ENCODE measurements around the gene RALGPS1. TPM values are rescaled to one million over a fixed set of nuclear protein-coding genes. Genes with fewer than 3 reads are reported as not detected.

RALGPS1 gene
- polyA plus RNA-seq, 1 donor: 6.7 TPM

DNA sequence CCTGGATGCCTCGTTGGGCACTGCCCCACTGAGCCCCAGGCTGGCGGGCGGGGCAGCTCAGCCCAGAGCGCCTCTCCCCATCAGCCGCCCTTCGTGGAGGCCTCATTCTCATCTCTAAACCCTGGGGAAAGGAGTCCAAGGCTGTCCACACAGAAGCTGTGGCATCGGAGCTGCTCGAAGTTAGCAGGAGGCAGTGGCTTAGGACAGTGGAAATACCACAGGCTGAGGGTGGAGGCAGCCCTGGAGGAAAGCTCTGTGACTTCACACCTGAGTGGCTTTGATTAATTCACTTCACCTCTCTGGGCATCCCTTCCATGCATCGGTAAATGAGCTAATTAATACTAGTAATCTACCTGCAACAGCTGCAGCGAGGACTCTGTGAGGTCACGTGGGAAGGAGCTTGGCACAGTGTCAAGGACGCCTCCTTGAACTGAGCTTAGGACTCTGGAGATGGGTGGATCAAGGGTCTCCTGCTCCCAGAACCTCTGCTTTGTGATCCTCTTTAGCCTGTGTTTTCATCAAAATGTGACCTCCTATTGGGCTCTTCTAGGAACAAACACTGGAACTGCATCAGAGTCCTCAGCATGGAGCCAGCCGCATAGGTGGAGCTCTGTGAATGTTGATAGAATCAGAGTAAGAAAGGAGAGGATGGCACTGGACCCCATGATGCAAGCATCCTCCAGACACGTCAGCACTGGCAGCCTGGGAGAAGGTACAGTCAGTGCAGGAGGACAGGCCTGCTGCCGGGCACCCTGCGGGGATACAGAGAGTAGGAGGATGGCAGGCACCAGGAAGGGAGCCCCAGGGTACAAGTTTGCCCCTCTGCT is 208.7 kb downstream of the RALGPS1 start:
- peak; percentile 66 for DNase-seq

DNA sequence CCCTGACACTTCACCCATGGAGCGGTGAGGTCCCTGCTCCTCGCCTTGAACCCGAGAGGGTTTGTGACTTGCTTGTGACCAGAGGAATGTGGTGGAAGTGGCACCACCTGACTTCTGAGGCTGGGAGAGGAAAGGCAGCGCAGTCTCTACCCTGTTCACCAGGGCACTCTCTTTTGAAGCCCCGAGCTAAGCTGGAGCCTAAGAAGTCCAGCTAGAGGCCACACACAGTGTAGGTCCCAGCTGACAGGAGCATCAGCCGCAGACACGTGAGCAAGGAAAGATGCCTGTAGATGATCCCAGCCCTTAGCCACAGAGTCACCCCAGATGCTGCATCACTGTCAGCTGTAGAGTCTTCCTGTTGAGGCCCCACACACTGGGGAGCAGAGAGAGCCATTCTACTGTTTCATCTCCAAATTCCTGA is 209.5 kb downstream of the RALGPS1 start:
- DNase-seq: no peak

DNA sequence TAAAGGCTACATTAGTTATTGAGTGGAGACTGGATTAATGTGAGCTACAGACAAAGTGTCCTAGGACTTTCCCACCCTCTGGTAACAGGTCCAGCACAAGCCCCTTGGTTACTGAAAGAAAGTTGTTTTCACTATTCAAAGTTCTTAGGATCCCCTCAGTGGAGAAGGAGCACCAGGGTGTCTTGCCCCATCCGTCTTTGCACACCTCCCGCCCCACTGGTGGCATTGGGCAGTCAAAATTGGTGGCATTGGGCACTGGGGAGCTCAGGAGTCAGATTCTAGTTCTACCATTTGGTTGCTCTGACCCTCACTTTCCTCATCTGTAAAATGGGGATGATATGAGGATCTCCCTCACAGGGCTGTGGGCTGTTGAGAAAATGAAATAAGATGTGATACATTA is 210.2 kb downstream of the RALGPS1 start:
- no peak for DNase-seq

DNA sequence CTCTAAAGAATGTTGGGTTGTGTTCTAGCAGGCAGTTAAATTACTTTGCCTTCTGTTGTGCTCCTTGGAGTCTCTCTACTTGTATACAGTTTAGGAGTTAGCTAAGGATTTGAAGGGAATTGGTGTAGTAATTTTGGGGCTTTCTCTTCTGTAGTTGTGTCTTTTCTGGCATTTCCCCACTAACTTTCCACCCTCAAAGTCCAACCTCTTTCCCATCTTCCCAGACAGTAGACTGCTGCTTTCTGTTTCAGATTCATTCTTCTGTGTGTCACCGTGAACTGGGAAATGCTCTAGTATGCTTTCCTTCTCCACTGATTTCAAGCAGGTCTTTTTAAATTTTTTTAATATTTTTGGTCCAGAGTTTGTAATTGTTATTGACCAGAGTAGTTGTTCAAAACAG is 212.4 kb downstream of the RALGPS1 start:
- DNase-seq: no peak

DNA sequence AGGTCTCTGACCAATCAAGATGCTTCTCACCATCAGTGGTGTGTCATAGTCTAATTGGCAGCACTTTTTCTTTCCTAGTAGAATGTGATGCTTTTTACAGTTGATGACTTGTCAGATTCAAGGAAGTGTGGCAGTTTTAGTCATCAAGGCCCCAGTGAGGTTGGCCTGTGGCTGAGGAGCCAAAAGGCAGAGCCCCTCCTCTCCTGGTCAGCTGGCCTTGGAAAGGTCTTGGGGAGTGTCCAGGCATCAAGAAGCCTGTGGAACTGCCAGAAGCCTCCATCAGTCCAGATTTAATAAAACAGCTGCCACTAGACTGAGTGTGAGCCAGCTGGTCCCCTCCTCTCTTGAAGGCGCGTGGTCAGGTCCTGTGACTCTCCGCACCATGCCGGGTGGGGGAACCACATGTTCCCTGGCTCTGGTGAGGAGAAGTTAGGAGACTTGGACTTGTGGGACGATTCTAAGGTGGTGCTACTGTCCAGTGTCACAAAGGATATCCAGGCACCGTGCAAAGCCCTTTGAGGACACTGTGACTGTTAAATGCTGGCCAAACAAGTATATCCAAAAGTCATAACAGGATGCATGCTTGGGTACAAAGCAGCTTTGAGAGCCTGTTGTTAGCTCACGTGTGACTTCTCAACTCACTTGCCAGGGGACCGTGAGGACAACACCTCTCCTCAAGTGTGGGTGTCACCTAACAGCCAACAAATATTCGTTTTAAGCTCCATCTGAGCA is 213.9 kb downstream of the RALGPS1 start:
- DNase-seq: peak; percentile 78

DNA sequence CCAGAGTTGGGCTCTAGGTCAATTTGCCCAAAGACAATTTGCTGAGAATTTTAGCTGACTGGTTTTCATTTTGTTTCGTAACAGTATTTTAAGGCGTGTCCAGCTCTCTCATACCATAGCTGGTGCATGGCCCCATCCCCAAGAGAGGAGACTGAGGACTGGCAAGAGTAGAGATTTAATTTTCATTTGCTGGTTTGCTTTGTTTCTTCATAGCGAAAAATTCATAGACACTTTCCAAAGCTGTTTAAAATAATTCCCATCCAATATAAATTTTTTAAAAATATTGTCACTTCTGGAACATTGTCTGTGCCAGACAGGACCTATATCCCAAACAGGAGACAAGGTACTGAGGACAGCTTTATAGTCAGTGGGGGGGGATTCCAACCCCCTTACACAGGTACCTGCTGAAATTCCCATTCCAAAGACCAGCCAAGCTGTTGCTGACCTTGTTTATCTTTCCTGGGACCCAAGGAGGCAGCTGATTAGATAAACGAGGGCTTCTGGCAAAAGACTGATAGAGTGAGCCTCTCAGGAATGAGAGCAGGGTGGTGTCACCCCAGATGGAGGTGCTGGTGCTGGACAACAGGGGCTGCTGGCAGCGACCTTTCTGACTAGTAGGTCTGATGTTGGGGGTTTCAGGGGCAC is 214.6 kb downstream of the RALGPS1 start:
- DNase-seq: no peak

DNA sequence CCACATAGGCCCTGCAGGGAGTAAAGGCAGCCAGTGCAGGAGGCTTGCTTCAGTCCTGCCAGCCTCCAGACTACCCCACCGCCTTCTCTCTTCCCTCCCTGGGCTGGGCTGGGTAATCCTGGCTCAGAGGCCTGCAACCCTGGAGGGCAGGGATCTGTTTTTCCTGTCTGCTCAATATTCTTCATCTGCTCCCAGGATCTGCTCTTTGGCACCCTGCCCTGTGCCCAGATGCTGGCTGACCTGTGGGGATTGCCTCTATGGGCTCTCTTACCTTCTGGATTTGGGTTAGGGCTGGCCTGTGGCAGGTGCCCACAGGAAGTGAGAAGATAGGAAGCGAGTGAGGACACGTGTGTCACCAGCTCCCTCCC is 215.1 kb downstream of the RALGPS1 start:
- DNase-seq: no peak

DNA sequence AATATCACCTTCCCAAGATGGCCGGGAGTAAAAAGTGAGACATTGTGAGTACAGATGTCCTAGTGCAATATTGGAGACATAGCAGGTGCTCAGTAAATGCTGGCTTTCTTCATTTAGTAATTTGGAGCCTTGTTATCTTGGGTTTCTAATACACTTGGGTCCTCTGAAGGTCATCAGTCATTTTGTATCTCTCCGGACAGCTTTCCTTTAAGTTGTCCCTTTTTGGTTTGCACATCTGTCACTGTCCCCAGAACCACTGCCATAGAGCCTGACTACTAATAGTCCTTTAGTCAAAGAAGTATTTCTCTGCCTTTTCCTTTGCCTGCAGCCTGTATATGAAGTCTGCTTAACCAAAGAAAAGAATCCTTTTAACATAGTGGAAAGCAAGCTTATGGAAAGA is 215.7 kb downstream of the RALGPS1 start:
- no peak for DNase-seq

DNA sequence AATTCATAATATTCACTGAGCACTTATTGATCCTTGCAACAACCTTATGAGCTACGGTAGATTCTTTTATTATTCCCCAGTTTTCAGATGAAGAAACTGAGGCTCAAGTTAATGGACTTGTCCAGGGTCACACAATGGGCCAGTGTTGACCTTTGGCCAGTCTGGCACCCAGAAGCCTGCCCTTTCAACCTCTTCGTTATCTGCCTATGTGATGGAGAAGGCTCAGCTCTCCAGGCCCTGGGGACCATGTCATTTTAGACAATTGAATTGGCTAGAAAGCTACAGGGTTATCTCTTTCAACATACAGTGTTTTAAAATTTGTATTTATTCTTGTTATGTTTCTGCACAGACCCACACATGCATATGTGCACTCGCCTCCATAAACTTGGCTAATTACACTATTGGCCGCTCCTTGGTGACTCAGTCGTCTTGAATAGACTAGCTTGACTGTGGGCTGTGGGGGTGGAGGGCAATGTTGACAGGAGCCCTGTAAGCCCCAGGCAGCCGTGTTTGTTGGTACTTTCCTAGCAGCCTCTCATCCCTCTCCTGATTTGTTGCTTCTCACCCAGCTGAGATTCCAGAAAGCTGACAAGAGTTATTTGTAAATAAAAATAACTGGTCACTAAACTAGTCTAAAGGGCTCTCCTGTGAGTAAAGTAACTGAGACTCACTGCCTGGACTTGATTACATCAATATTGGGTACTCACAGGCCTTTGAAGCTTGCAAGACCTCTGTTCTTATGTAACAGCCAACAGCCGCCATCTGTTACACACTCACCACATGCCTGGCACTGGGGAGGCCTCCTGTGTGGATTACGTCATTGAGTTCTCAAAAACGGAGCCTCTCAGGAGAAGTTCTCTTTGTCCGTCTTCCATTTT is 216.3 kb downstream of the RALGPS1 start:
- no peak for DNase-seq

DNA sequence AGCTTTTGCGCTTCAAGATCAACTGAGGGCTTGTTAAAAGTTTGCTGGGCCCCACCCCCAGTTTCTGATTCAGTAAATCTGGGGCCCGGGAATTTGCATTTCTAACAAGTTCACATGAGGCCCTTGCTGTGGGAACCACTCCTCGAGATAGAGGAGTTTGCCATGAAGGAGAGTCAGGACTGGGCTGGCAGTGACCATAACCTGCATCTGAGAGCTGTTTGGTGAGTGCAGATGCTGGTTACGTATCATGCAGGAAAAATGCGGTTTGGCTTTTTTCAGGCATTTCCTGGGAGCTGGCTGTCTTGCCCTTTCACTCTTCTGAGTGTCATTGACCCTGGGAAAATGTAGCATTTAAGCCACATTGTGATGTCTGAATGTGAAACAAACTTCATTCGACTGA is 217.3 kb downstream of the RALGPS1 start:
- no peak for DNase-seq

DNA sequence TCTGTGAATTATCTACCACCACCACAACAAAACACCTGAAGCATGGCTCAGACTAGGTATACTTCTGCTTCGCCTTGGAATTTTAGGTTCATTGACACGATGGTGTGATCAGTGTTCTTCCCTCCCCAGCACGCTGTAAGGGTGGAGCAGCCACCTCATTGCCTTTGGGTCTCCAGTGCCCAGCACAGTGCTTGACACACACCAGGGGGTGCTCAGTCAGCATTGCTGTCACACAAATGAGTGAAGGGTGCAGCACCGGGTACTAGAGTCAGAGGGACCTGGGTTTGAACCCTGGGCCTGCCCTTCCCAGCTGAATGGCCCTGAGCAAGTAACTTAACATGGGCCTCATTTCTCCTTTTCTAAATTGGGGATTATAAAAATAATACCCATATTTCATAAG is 217.8 kb downstream of the RALGPS1 start:
- DNase-seq: no peak

DNA sequence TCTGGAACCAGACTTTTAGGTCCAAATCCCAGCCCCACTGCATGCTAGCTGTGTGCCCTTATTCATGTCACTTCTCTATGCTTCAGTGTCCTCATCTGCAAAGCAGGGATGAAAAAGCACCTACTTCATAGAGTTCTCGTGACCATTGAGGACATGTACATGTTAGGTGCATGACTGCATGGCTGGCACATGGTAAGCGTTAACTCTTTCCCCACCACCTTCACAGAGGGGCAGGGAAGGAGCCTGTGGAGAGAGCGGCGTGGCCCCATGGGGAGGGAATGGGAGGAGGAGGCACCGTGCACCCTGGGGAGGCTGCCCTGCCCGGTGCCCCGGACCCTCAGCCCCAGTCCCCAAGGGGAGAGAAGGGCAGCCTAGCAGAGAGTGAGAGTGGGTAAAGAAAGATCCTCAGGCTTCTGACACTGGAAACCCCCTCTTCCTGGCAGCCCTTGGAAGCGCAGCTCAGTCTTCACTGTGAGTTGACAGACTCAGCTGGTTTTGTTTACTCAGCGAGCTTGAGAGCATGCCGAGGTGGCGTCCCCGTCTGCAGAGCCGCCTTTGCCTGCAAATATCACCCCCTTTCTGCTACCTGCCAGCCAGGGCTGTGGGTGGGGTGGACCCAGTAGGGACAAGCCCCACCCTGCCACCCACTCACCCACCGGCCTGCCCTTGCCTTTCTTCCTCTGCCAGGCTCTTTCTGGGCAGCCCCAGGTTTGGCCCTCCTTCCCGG is 218.5 kb downstream of the RALGPS1 start:
- DNase-seq: no peak

DNA sequence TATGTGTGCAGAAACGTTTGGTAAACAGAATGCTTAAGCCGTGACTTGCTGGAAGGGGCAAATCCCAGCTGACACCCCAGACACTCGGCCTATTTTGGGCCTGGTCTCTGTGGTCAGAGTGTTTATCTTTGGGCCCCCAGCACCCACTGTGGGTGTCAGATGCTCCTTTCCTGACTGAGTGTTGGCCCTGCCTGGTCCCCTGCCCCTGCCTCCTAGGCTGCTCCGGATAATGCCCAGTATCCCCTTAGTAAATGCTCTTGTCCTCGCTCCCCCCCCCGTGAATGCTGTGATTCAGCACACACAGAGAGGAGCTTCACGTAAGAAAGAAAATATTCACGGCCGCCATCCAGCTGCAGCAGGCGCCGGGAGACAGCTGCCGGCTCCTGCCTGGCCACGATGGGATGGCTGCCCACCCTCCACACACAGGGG is 219.2 kb downstream of the RALGPS1 start:
- peak; percentile 88 for DNase-seq

DNA sequence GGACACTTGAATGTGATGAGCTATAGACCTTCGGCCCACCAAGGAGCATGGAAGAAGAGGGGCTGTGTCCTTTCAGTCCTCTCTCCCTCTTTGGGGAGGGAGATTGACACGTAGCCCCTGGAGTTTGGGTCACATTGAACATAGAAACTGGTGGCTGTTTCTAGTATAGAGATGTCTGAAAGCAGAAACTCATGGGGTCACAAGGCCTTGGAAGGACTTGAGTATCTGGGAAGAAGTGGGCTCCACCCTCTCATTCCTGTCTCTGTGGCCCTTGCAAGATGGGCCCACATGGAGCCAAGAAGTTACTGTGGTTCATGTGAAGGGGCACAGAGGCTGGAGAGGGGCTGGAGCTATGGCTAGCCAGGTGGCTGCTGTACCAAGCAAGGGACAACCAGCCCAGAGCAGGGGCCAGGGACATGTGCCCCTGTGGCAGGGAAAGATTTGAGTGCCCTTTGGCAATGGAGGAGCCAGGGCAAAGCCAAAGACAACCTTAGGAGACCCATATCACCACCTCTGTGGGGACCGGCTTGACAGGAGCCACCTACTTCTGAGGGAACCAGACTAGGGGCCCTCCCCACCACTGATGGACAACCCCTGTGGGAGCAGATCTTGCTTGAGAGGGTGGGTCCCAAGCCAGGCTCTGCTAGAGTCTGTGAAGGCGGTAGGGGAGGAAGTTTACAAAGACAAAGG is 220.6 kb downstream of the RALGPS1 start:
- DNase-seq: no peak

DNA sequence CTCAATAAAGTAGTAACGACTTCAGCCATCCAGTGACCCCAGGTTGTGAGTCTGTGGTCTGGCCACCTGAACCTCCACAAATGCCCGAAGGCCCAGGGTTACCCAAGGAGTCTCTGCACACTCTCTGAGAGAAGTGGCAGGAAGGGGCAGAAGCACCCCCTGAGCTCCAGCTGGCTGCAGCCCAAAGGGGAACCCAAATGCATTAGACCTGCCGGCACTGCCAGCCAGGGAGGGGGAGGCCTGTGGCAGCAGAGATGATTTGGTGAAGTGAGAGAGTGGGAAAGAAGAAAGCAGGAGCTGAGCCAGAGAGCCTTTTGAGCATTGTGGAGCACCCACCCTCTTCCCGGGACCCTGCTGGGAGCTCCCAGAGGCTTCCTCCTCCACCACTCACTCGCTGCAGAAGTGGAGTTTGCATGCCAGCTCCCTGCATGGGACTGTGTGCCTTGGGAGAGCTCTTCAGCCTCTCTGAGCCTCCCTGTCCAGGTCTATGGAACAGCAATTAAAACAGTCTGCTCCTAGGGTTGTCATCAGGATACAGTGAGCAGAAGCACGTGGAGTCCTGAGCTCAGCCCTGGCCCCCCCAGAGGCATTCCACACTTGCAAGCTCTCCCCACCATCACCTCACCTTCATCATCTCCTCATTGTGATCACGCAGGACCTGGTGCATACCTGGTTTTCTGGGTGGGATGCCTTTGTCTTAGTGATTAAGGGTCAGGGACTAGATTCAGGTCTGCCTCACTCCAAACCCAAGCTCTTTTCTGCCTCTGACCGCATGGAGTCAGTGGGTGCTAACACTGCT is 221.7 kb downstream of the RALGPS1 start:
- no peak for DNase-seq

DNA sequence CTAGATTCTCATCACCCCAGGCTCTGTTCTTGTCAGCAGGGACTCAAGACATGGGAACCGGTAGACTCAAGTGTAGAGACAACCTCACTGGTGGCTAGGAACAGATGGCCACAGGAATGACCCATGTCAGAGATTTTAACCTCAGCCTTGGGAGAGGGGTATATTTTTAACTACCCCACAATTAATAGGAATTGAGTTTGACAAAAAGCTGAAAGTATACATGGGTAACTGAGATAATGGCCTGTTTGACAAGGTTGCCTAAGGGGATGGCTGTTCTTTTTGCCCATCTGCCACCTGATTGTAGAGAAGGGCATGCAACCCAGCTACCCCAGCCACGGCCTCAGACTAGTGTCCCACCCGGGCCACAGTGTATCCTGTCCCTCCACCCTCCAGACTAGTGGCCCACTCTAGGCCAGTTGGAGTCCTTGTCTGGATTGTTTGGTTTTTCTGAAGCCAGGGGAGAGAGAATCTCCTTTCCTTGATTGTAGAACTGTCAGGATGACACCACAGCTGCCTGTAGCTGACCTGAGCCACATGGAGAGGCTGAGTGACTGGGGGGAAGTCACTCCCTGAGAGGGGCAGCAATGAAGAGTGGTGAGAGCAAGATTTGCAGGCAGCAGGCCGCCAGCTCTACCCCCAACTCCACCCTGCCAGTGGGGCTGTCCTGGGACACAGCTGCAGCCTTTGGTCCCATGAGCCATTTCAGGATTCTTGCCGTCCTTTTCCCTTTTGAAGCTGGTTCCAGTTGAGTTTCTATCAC is 222.5 kb downstream of the RALGPS1 start:
- DNase-seq: no peak

DNA sequence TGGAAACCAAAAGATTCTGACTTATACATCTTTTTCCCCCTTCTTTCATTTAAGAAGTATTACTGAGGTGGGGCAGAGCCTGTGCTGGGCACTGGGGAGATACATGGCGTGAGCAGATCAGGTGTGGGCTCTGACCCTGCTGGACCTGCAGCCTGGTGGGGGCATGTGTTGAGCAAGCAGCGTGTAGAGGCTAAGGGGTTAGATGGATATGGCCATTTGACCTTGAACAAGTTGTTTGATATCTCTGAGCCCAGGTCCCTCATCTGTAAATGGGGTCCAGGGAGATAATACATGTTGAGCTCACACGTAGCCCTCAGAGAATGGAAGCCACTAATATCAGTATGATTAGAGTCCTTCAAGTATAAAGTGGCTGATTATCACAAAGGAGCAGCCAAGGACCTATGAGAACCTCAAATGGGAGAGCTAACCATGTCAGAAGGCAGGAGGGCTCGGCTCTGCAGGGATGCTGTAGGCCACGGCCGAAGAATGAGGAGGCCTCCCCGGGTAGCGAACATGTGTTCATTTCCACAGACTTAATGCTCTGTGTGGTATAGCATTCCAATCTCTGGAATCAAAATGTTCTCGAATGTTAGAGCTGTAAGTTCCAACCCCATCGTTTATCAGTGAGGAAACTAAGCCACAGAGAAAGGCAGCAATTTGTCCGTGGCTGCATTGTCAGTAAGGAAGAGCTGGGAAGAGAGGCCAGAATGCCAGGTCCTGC is 223.2 kb downstream of the RALGPS1 start:
- DNase-seq: no peak

DNA sequence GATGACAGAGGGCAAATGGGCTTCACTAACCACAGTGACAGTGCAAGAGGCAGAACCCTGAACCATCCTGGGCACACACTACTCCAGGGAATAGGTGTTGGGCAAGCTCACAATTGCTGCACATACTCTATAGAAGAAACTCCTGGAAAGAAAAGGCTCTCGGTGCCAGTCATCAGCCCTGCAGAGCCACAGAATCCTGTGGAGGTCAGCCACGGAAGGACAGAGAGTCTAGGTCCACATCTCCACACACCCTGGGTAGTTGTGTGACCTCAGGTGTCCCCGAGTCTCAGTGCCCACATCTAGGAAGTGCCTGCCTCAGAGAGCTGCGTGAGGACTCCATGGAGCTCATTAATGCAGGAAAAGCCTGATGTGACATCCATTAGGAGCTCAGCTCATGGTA is 223.9 kb downstream of the RALGPS1 start:
- no peak for DNase-seq

Measured in hindlimb muscle (tissue), 1 donor.